ENCODE measurements around the gene USP34. TPM values are rescaled to one million over a fixed set of nuclear protein-coding genes. Genes with fewer than 3 reads are reported as not detected.

Gene USP34
- total RNA-seq, 1 donor from 2014 or later: 139 TPM

DNA sequence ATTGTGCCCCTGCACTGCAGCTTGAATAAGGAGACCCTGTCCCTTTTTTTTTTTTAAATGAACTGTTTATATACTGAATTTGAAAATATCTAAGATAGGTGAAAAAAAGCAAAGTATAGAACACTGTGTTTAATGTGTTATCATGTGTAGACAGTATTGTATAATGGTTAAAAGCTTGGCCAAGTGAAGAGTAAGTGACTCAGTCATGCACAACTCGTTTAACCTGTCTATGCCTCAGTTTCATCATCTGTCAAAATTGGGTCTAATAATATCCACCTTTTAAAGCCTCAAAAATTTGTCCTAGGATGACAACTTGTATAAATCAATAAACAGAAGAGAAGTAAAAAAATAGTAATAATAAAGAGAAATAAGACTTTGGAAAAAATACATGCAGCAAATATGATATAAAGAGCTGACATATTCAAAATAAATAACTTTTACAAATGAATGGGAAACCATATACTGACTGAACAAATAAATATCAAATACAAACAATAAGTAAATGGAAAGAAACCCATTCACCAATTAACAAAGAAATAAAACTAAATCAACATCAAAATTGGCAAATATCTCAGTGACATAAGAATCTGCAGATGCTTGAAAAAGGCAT, 195.2 kb downstream of the USP34 start:
- Mint-ChIP-seq H3K27ac (no peak overlapping the region), H3K4me3 (ENCODE audit: low read depth) (no peak overlapping the region), H3K36me3 (ENCODE audit: insufficient read depth) (peaks cover 32% of the 10 kb centered on the region), H3K4me1 (ENCODE audit: low read depth) (no peaks in the 10 kb centered on the region), H3K9me3 (ENCODE audit: low read depth) (no peaks in the 10 kb centered on the region), H3K27me3 (no peaks in the 10 kb centered on the region)
- TF ChIP-seq CTCF (IDR thresholded peaks at IDR 0.05; ENCODE audit: unreplicated experiment): no peak
- DNase-seq (ENCODE audit: low spot score, unreplicated experiment): no peak

- H3K27me3 Mint-ChIP-seq: no peaks in the 10 kb centered on the region
- no peak for TF ChIP-seq CTCF (IDR thresholded peaks at IDR 0.05; ENCODE audit: unreplicated experiment)
These were observed 198.3 kb downstream of the USP34 start for GRCh38 chr2:61272421-61273070.

GRCh38 chr2:61268249-61268648, 202.6 kb downstream of the USP34 start:
- Mint-ChIP-seq H3K27me3 (no peaks in the 10 kb centered on the region), H3K36me3 (ENCODE audit: insufficient read depth) (peaks cover 28% of the 10 kb centered on the region), H3K27ac (no peak overlapping the region), H3K4me3 (ENCODE audit: low read depth) (no peak overlapping the region), H3K9me3 (ENCODE audit: low read depth) (no peaks in the 10 kb centered on the region), H3K4me1 (ENCODE audit: low read depth) (peaks cover 6% of the 10 kb centered on the region)
- no peak for TF ChIP-seq CTCF (IDR thresholded peaks at IDR 0.05; ENCODE audit: unreplicated experiment)
- DNase-seq (ENCODE audit: low spot score, unreplicated experiment): no peak

More at GRCh38 chr2:61272421-61273070, 198.3 kb downstream of the USP34 start:
- no peaks in the 10 kb centered on the region for H3K4me1 Mint-ChIP-seq (ENCODE audit: low read depth)
- no peaks in the 10 kb centered on the region for H3K9me3 Mint-ChIP-seq (ENCODE audit: low read depth)
- no peak overlapping the region for H3K27ac Mint-ChIP-seq
- no peak overlapping the region for H3K4me3 Mint-ChIP-seq (ENCODE audit: low read depth)
- DNase-seq (ENCODE audit: low spot score, unreplicated experiment): no peak
- H3K36me3 Mint-ChIP-seq (ENCODE audit: insufficient read depth): peaks cover 32% of the 10 kb centered on the region

GRCh38 chr2:61266632-61267505, 204.0 kb downstream of the USP34 start:
- Mint-ChIP-seq H3K27me3 (no peaks in the 10 kb centered on the region), H3K4me3 (ENCODE audit: low read depth) (no peak overlapping the region), H3K27ac (peak overlapping the region; percentile 78), H3K4me1 (ENCODE audit: low read depth) (peaks cover 6% of the 10 kb centered on the region), H3K36me3 (ENCODE audit: insufficient read depth) (peaks cover 31% of the 10 kb centered on the region), H3K9me3 (ENCODE audit: low read depth) (no peaks in the 10 kb centered on the region)
- TF ChIP-seq CTCF (IDR thresholded peaks at IDR 0.05; ENCODE audit: unreplicated experiment): no peak
- no peak for DNase-seq (ENCODE audit: low spot score, unreplicated experiment)

DNA sequence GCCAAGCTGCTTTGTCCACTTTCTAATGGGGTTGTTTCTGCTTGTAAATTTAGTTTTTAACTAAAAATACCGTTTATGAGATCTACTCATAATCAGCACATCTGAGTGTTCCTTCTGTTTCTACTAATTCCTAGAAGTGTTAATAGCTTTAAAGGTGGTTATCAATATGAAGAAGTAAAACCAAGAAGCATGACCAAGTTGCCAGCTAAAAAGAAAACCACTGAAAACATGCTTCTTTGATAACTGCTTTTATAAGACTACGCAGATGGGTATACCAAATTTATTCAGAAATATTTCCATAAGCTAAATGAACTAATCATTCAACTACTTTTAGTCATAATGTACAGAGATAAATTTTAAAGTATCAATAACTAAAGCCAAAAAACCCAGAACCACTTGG, 207.1 kb downstream of the USP34 start:
- Mint-ChIP-seq H3K36me3 (ENCODE audit: insufficient read depth) (peaks cover 28% of the 10 kb centered on the region), H3K4me1 (ENCODE audit: low read depth) (peaks cover 6% of the 10 kb centered on the region), H3K4me3 (ENCODE audit: low read depth) (no peak overlapping the region), H3K27me3 (no peaks in the 10 kb centered on the region), H3K27ac (peak overlapping the region; percentile 59), H3K9me3 (ENCODE audit: low read depth) (no peaks in the 10 kb centered on the region)
- DNase-seq (ENCODE audit: low spot score, unreplicated experiment): no peak
- no peak for TF ChIP-seq CTCF (IDR thresholded peaks at IDR 0.05; ENCODE audit: unreplicated experiment)
